ENCODE measurements around the gene KHSRP. TPM values are rescaled to one million over a fixed set of nuclear protein-coding genes. Genes with fewer than 3 reads are reported as not detected.

KHSRP gene
- total RNA-seq, 4 donors from 2014 or later = 91.2 to 162 (median 118) TPM

DNA sequence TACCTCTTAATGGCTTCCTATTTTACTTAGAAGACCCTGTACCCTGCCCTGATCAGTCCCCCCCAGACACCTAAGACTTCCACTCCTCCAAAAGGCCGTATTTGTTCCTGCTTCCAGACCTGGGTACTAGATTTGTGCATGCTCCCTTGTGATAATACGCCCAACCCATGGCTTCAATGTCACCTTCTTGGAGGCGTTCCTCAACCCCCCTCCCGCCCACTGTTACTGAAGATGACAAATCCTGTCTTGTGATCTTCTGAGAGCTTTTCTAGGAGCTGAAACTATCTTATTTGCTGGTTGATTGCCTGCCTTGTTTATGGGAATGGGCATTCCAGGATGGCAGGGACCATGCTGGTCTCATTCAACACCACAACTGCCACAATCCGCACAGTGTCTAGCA lies 25.6 kb upstream of the KHSRP start:
- Histone ChIP-seq H3K27ac (no peak overlapping the region), H3K4me1 (no peaks in the 10 kb centered on the region), H3K4me3 (no peak overlapping the region), H3K36me3 (peaks cover 0 to 54% (median 0%) of the 10 kb centered on the region in 3 donors), H3K9me3 (peaks cover 0 to 8% (median 0%) of the 10 kb centered on the region in 4 donors), H3K27me3 (no peaks in the 10 kb centered on the region)
- DNase-seq = no peak
- no peak for TF ChIP-seq CTCF (IDR thresholded peaks at IDR 0.05)
- TF ChIP-seq POLR2A (IDR thresholded peaks at IDR 0.05) = no peak

GRCh38 chr19:6448045-6448444 lies 23.4 kb upstream of the KHSRP start:
- DNase-seq = no peak
- Histone ChIP-seq H3K27me3 (no peaks in the 10 kb centered on the region), H3K36me3 (peaks cover 0 to 39% (median 0%) of the 10 kb centered on the region in 3 donors), H3K4me3 (no peak overlapping the region), H3K9me3 (no peaks in the 10 kb centered on the region), H3K27ac (no peak overlapping the region), H3K4me1 (no peaks in the 10 kb centered on the region)
- TF ChIP-seq CTCF (IDR thresholded peaks at IDR 0.05) (no peak), POLR2A (IDR thresholded peaks at IDR 0.05) (no peak)

DNA sequence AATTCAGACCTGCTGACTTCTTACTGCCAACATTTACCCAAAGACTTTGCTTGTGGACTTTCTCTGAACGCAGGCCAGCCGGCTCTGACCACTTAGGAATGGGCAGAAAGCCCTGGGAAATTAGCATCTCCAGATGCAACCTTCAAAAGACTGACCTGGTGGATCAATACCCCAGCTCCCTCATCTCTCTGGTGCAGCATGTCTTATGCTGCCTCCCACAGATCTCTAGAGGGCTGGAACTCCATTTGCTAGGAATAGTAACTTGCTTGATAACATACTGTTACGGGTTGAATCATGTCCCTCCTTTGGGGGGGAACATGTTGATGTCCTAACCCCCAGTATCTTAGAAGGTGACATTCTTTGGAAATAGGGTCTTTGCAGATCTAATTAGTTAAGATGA lies 21.8 kb upstream of the KHSRP start:
- H3K4me1 ChIP-seq = no peaks in the 10 kb centered on the region
- H3K4me3 ChIP-seq = no peak overlapping the region
- DNase-seq = no peak
- H3K27me3 ChIP-seq = no peaks in the 10 kb centered on the region
- no peaks in the 10 kb centered on the region for H3K9me3 ChIP-seq
- TF ChIP-seq CTCF (IDR thresholded peaks at IDR 0.05) (no peak), POLR2A (IDR thresholded peaks at IDR 0.05) (no peak)
- H3K36me3 ChIP-seq = peaks cover 0 to 26% (median 0%) of the 10 kb centered on the region in 3 donors
- no peak overlapping the region for H3K27ac ChIP-seq

DNA sequence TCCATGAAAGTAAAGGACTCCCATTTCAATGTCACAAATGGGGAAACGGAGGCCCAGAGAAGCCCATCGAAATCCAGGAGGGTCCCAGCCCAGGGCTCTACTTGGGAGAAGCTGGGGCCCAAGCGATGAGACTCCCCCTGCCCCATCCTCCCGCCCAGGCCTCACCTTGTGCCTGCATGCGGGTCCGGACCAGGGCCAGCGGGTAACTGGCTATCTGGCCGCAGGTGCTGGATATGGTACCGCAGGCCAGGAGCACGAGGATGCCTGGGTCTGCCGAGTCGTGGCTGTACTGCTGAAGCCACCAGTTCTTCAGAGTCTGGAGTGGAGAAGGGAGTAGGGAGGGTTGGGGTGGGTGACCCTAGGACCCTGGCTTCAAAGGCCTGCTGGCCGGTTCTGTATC lies 19.4 kb upstream of the KHSRP start:
- Histone ChIP-seq H3K4me3 (no peak overlapping the region), H3K27me3 (no peaks in the 10 kb centered on the region), H3K36me3 (peaks cover 0 to 26% (median 0%) of the 10 kb centered on the region in 3 donors), H3K27ac (no peak overlapping the region), H3K4me1 (no peaks in the 10 kb centered on the region), H3K9me3 (no peaks in the 10 kb centered on the region)
- DNase-seq = no peak
- TF ChIP-seq CTCF (IDR thresholded peaks at IDR 0.05) = no peak
- no peak for TF ChIP-seq POLR2A (IDR thresholded peaks at IDR 0.05)

DNA sequence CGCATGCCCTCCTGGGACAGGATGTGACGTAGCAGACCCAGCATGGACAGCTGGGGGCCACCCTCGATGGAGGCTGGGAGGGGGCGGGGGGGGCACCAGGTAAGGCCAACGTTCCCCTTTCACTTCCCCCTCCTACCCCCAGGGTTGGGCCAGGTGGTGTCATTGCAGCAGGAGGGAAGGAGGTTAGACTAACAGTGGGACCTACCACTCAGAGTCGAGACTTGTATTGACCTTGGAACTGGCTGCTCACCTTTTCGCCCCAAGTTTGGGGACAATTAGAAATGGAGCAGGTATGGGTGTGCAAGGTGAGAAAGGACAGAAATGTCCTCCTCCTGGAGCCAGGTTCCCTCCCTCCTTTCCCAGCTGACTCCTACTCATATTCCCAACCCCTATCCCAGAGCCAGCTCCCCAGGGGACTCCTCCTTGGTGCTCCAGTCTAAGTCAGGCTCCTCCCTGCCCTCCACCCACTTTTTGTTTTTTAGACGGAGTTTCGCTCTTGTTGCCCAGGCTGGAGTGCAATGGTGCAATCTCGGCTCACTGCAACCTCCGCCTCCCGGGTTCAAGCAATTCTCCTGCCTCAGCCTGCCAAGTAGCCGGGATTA lies 17.6 kb upstream of the KHSRP start:
- no peak for DNase-seq
- H3K4me3 ChIP-seq = no peak overlapping the region
- peaks cover 0 to 21% (median 0%) of the 10 kb centered on the region in 3 donors for H3K36me3 ChIP-seq
- H3K27me3 ChIP-seq = no peaks in the 10 kb centered on the region
- TF ChIP-seq POLR2A (IDR thresholded peaks at IDR 0.05) (no peak), CTCF (IDR thresholded peaks at IDR 0.05) (no peak)
- no peaks in the 10 kb centered on the region for H3K4me1 ChIP-seq
- H3K27ac ChIP-seq = no peak overlapping the region
- H3K9me3 ChIP-seq = no peaks in the 10 kb centered on the region

- no peak for DNase-seq
- peaks cover 0 to 11% (median 0%) of the 10 kb centered on the region in 3 donors for H3K36me3 ChIP-seq
- H3K4me3 ChIP-seq = no peak overlapping the region
- H3K9me3 ChIP-seq = no peaks in the 10 kb centered on the region
- H3K27me3 ChIP-seq = no peaks in the 10 kb centered on the region
- H3K27ac ChIP-seq = no peak overlapping the region
- TF ChIP-seq POLR2A (IDR thresholded peaks at IDR 0.05) (no peak), CTCF (IDR thresholded peaks at IDR 0.05) (no peak)
- no peaks in the 10 kb centered on the region for H3K4me1 ChIP-seq
Measured at GRCh38 chr19:6440905-6441304, 16.3 kb upstream of the KHSRP start.
